GM06990 (cell line): ENCODE data around the gene PLAGL2.

Experiments
- DNase-seq: peaks from one replicate; pipeline ENCODE4 v3.0.0-alpha.2; 2011; ENCODE audit not compliant: insufficient read length; ENCODE audit errors: extremely low read depth
- H3K27me3 ChIP-seq: replicated peaks from 2 replicates; pipeline ENCODE4 v1.6.0; 2011; ENCODE audit warnings: low read length; ENCODE audit not compliant: control insufficient read depth, insufficient read depth
- H3K36me3 ChIP-seq: 2 replicates; pipeline ENCODE4 v1.5.1; 2011; ENCODE audit warnings: low read length; ENCODE audit not compliant: control insufficient read depth, insufficient read depth
- H3K4me3 ChIP-seq: replicated peaks from 2 replicates; pipeline ENCODE4 v1.5.1; 2011; ENCODE audit warnings: low read depth, mild to moderate bottlenecking, control low read depth, low read length
- TF ChIP-seq, protein P1 (sequence below): IDR thresholded peaks from 2 replicates; pipeline ENCODE4 v1.5.1; 2011; ENCODE audit warnings: low read length, control low read depth, mild to moderate bottlenecking, inconsistent platforms; ENCODE audit not compliant: insufficient read depth, poor library complexity, severe bottlenecking

Gene PLAGL2

DNA sequence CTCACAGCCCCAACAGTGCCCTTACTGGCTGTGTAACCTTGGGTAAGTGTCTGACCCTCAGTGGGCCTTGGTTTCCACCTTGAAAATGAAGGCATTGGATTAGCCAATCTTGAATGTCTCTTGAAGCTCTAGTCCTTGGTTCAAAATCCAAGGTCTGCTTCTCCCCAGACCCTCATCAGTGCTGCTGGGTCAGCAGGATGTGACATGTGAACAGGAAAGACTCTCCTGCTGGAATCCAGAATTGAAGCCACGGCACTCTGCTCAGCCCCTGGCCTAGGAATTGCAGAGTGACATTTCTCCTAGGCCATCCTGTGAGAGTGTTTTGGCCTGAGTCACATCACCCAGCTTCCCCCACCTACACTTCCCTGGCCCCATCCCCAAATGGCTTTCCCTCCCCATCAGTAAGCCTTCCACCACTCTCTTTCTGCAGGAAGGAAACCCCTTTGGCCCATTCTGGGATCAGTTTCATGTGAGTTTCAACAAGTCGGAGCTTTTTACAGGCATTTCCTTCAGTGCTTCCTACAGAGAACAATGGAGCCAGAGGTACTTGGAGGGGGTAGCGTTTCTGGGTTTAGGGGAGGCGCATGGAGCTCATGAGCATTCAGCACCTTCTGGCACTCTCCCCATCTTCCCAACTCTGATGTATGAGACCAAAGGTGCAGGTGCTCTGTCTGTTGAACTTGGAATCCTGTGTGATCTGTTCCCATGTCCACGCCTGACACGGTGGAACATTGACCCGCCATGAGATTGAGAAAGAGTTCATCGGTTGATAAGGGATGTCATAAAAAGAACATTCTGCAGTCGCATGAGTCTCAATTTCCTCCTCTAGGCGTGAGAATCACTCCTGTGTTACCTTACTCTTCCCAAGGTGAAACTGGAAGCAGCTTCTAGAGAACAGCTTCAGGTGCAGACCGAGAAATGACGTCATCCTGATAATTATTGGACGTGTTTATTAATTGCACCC lies 8.9 kb upstream of the PLAGL2 start:
- TF ChIP-seq, protein P1, sequence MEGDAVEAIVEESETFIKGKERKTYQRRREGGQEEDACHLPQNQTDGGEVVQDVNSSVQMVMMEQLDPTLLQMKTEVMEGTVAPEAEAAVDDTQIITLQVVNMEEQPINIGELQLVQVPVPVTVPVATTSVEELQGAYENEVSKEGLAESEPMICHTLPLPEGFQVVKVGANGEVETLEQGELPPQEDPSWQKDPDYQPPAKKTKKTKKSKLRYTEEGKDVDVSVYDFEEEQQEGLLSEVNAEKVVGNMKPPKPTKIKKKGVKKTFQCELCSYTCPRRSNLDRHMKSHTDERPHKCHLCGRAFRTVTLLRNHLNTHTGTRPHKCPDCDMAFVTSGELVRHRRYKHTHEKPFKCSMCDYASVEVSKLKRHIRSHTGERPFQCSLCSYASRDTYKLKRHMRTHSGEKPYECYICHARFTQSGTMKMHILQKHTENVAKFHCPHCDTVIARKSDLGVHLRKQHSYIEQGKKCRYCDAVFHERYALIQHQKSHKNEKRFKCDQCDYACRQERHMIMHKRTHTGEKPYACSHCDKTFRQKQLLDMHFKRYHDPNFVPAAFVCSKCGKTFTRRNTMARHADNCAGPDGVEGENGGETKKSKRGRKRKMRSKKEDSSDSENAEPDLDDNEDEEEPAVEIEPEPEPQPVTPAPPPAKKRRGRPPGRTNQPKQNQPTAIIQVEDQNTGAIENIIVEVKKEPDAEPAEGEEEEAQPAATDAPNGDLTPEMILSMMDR = no peak
- no peak for DNase-seq
- H3K36me3 ChIP-seq = peaks cover 28% of the 10 kb centered on the region
- H3K27me3 ChIP-seq = no peaks in the 10 kb centered on the region
- no peak overlapping the region for H3K4me3 ChIP-seq

DNA sequence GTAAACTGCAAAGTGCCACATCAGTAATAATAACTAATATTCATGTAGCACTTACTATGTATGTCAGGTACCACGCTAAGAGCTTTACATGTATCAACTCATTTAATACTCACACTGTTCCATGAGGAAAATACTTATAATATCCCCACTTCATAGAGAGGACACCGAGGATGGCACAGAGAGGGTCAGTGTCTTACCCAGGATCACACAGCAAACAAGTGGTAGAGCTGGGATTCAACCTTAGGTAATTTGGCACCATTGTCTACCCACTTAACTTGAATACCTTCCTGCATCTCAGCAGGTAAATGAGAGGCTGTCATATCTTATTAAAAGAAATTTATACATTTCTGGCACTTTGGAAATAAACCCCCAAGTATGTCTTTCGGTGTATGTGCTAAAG lies 8.2 kb upstream of the PLAGL2 start:
- peaks cover 29% of the 10 kb centered on the region for H3K36me3 ChIP-seq

DNA sequence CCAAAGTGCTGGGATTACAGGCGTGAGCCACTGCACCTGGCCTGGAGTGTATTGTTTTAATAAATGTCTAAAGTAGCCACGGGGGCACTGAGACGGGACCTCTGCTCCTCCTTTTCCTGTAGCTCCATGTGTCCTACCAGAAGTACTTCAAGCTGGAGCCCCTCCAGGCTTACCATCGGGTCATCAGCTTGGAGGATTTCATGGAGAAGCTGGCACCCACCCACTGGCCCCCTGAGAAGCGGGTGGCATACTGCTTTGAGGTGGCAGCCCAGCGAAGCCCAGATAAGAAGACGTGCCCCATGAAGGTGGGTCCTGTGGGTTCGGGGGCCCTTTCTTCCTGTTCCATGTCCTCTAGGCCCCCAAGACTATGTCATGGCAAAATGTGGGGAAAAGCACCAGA lies 7.6 kb upstream of the PLAGL2 start:
- Histone ChIP-seq H3K27me3 (no peaks in the 10 kb centered on the region), H3K4me3 (no peak overlapping the region), H3K36me3 (peaks cover 28% of the 10 kb centered on the region)
- TF ChIP-seq, protein P1 = no peak
- no peak for DNase-seq

More for the DNA sequence above, 8.2 kb upstream of the PLAGL2 start:
- H3K27me3 ChIP-seq = no peaks in the 10 kb centered on the region
- TF ChIP-seq, protein P1 = no peak
- DNase-seq = no peak
- H3K4me3 ChIP-seq = no peak overlapping the region

DNA sequence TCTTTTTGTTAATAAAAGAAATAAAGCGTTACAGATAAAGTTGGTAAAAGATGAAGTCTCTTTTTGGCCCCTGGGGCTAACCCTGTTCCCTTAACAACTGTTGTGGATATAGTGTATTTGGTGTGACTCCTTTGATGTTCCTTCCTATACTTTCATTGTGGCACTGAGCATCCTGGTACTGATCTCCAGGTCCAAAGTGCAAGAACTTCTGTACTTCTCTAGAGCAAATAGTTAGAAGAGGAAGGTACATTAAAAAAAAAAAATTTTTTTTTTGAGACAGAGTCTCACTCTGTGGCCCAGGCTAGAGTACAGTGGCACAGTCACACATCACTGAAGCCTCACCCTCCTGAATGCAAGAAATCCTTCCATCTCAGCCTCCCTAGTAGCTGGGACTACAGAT lies 6.3 kb upstream of the PLAGL2 start:
- peaks cover 25% of the 10 kb centered on the region for H3K36me3 ChIP-seq
- TF ChIP-seq, protein P1 = no peak

DNA sequence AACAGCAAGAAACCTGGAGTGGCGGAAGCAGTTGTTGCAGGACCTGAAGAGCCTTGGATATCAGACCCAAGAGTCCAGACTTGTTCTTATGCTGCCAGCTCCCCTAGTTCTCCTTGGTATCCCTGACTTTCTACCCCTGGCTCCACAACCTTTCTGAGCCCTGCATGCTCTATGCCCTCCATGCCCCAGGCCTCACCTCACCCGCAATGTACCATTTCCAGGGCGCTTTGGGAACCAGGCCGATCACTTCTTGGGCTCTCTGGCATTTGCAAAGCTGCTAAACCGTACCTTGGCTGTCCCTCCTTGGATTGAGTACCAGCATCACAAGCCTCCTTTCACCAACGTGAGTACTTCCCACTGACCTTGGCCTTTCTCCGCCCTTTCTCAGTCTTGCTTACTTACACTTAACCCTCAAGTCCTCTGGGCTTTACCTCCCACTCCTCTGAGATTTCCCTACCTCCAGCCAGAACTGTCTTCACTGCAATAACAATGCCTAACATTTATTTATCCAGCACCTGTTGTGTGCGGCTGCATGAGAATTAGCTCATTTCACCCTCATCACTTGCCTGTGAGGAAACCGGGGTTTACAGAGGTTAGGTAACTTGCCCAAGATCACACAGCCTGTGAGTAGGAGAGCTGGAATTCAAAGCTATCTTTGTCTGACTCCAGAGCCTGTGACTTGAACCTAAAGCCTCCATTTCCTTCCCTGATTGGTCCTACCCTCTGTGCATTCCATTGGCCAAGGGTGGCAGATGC lies 2.5 kb upstream of the PLAGL2 start:
- Histone ChIP-seq H3K27me3 (no peaks in the 10 kb centered on the region), H3K4me3 (no peak overlapping the region), H3K36me3 (peaks cover 9% of the 10 kb centered on the region)
- TF ChIP-seq, protein P1 = no peak
- no peak for DNase-seq

More for the DNA sequence above, 6.3 kb upstream of the PLAGL2 start:
- Histone ChIP-seq H3K27me3 (no peaks in the 10 kb centered on the region), H3K4me3 (no peak overlapping the region)
- no peak for DNase-seq
